Measurements from ENCODE around the gene PRODH.

The PRODH gene

DNA sequence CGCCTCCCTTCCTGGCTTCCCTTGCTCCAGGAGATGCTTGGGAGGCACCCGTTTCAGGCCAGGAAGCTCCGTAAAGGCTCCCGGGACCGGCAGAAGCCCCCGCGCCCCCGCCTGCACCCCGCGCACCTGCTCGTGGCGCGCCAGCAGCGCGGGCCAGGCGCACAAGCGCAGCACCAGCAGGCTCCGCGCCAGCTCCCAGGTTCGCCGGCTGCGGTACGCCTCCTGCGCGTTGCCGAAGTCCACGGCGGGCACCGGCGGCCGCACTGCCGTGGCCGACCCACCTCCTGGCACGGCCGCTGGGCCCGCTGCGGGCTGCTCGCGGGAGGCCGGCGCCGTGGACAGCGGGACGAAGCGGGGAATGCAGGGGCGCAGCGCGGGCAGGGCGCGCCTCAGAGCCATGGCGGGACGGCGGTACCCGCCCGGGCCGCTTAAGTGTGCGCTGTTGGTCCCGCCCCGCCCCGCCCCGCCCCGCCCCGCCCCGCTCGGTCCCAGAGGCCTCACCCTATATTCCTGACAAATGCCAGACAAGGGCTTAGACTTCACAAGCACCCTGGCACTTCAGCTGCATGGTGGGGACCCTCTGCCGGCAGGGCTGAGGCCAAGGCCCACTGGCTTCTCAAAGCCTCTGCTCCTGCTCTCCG lies at the start of gene PRODH:
TSS of gene PRODH (minus strand) at position 405 of the 641 bp plus-strand sequence. CDS start at position 399, 6 bp downstream.
- no peak for TF ChIP-seq CTCF (IDR thresholded peaks at IDR 0.05; ENCODE audit: borderline replicate concordance, insufficient read depth, low read depth, low read length)
- no peak within 1 kb of the TSS for H3K4me3 ChIP-seq (ENCODE audit: low read depth, low read length)

DNA sequence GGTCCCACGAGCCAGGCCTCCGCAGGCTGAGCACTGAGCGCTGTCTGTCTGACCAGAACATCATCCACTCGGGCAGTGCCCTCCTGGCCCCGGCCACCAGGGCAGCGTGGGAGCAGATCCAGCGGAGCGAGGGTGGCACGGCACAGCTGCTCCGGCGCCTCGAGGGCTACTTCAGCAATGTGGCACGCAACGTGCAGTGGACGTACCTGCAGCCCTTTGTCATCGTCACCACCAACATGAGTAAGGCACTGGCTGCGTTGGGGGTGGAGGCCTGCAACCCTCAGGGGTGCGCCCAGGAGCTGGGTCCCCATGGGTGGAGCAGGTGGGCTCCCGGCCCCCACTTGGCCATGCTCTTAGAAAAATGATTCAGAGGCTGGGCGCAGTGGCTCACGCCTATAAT lies 49.7 kb upstream of the PRODH start:
- no peak overlapping the region for H3K4me3 ChIP-seq (ENCODE audit: low read depth, low read length)
- TF ChIP-seq CTCF (IDR thresholded peaks at IDR 0.05; ENCODE audit: borderline replicate concordance, insufficient read depth, low read depth, low read length), result no peak

DNA sequence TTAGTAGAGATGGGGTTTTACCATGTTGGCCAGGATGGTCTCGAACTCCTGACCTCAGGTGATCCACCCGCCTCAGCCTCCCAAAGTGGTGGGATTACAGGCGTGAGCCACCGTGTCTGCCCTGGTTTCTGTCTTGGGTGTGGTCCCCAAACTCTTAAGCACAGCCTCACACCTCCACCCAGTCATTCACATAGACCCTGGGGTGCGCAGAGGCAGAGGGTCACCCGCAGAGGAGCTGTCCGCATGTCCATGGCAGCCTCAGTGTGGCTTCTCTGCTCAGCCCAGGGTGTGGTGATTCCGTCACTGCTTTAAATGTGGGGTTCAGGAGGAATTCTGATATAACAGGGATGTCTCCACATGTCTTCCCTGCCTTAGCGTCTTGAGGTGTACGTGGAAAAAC lies 48.5 kb upstream of the PRODH start:
- no peak for TF ChIP-seq CTCF (IDR thresholded peaks at IDR 0.05; ENCODE audit: borderline replicate concordance, insufficient read depth, low read depth, low read length)
- H3K4me3 ChIP-seq (ENCODE audit: low read depth, low read length), result no peak overlapping the region

GRCh38 chr22:18983120-18983651 lies 47.1 kb upstream of the PRODH start:
- TF ChIP-seq CTCF (IDR thresholded peaks at IDR 0.05; ENCODE audit: borderline replicate concordance, insufficient read depth, low read depth, low read length), result no peak
- no peak overlapping the region for H3K4me3 ChIP-seq (ENCODE audit: low read depth, low read length)

DNA sequence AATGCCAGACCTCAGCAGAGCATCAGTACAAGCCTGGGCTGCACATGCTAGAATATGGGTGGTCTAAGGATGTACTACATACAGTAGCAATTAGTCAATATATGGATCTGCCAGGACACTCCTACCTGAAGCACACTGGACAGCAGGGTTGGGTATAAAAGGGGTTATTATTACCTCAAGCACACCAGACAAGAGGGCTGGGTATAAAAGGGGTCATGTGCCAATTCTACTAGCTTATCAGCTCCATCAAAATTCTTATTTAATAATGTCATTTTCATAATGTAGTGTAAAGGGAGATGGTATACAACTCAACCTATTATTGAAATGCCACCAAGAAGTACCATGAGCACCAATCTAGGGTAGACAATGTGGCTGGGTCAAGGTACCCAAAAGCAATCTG lies 44.7 kb upstream of the PRODH start:
- TF ChIP-seq CTCF (IDR thresholded peaks at IDR 0.05; ENCODE audit: borderline replicate concordance, insufficient read depth, low read depth, low read length), result no peak
- no peak overlapping the region for H3K4me3 ChIP-seq (ENCODE audit: low read depth, low read length)

DNA sequence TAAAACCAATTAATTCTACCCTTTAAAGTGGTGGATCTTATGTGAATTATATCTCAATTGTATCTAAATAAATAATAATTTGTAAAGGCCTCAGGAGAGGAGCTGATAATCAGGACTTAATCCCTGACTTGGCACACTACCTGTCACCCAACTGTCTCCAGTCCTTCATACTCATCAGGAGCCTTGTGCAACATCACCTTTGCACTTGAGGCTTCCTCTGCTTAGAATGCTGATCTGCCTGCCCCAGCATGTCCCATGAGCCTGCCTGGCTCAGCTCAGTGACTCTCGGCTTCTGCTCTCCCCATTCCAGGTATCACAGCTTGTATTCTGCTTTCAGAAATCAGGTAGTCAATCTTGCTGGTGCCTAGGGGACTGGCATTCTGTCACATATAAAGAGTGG lies 43.9 kb upstream of the PRODH start:
- no peak for TF ChIP-seq CTCF (IDR thresholded peaks at IDR 0.05; ENCODE audit: borderline replicate concordance, insufficient read depth, low read depth, low read length)
- no peak overlapping the region for H3K4me3 ChIP-seq (ENCODE audit: low read depth, low read length)

- no peak overlapping the region for H3K4me3 ChIP-seq (ENCODE audit: low read depth, low read length)
- TF ChIP-seq CTCF (IDR thresholded peaks at IDR 0.05; ENCODE audit: borderline replicate concordance, insufficient read depth, low read depth, low read length), result no peak
Observed at GRCh38 chr22:18978506-18978905, 42.4 kb upstream of the PRODH start.

Measured in GM12875 (cell line).